BLaER1 treated with 17β-estradiol and CSF1 and Interleukin-3, amounts not matched to agents 10 nM and 100 nM (cell line): Measurements from ENCODE around the gene POLR2A.
"Not testable (repeated sequence)": the region's sequence is repeated elsewhere in the genome, so short reads cannot be mapped to it uniquely, and the experiment has no call there.

Experiments
- H3K27ac ChIP-seq, 11 experiments: shearing (Covaris generic); formaldehyde crosslinking; 2 replicates each; pipeline ENCODE4 v1.8.1; 2022
- H3K27me3 ChIP-seq, 11 experiments: shearing (Covaris generic); formaldehyde crosslinking; 2 replicates each; pipeline ENCODE4 v1.8.1; 2022
- H3K36me3 ChIP-seq, 11 experiments: shearing (Covaris generic); formaldehyde crosslinking; 2 replicates each; pipeline ENCODE4 v1.8.1; 2022
- H3K4me1 ChIP-seq, 10 experiments: shearing (Covaris generic); formaldehyde crosslinking; 2 replicates each; pipeline ENCODE4 v1.8.1; 2022
- H3K4me2 ChIP-seq, 11 experiments: shearing (Covaris generic); formaldehyde crosslinking; 2 replicates each; pipeline ENCODE4 v1.8.1; 2022
- H3K4me3 ChIP-seq, 10 experiments: shearing (Covaris generic); formaldehyde crosslinking; 2 replicates each; pipeline ENCODE4 v1.8.1; 2022
- H3K9ac ChIP-seq, 11 experiments: shearing (Covaris generic); formaldehyde crosslinking; 2 replicates each; pipeline ENCODE4 v1.8.1; 2022
- H3K9me3 ChIP-seq, 11 experiments: shearing (Covaris generic); formaldehyde crosslinking; replicated peaks in 1 of 11; 2 replicates each; pipeline ENCODE4 v1.8.1; 2022
- H4K20me1 ChIP-seq, 11 experiments: shearing (Covaris generic); formaldehyde crosslinking; 2 replicates each; pipeline ENCODE4 v1.8.1; 2022
- Cebpa-rat ChIP-seq, 11 experiments: shearing (Covaris generic); IDR thresholded peaks; 2 replicates each; pipeline ENCODE4 v1.8.1; 2022

Gene POLR2A

GRCh38 chr17:7471729-7472128 is 12.4 kb upstream of the POLR2A start:
- Histone ChIP-seq H3K36me3 (peaks cover 2 to 31% (median 19%) of the 10 kb centered on the region in 11 experiments; a peak in 20 of 22 replicates), H4K20me1 (peaks cover 17 to 97% (median 43%) of the 10 kb centered on the region in 11 experiments; a peak in 18 of 22 replicates), H3K27ac (peak overlapping the region in 3 of 11 experiments; percentile 2 to 26 (median 23); a peak in 1 of 22 replicates), H3K4me3 (no peak overlapping the region), H3K9me3 (no peaks in the 10 kb centered on the region), H3K27me3 (no peaks in the 10 kb centered on the region), H3K4me1 (peaks cover 41 to 56% (median 51%) of the 10 kb centered on the region in 10 experiments), H3K9ac (0 out of 22 replicates have a peak overlapping the region, but pooled peaks of 3 of the 11 experiments have one; percentile 1 to 26 (median 2)), H3K4me2 (peak overlapping the region; percentile 6 to 64 (median 50); a peak in 19 of 22 replicates)
- TF ChIP-seq Cebpa-rat (IDR thresholded peaks at IDR 0.05), result no peak

GRCh38 chr17:7474767-7475166 is 9.4 kb upstream of the POLR2A start:
- H4K20me1 ChIP-seq, result peaks cover 35 to 87% (median 61%) of the 10 kb centered on the region in 11 experiments; a peak in 20 of 22 replicates
- not testable (repeated sequence) for H3K9ac ChIP-seq, H3K27me3 ChIP-seq, H3K27ac ChIP-seq, H3K4me3 ChIP-seq, H3K9me3 ChIP-seq
- H3K4me2 ChIP-seq, result peak overlapping the region in 5 of 11 experiments; percentile 3 to 95 (median 88); a peak in 4 of 22 replicates
- peaks cover 0 to 19% (median 9%) of the 10 kb centered on the region in 11 experiments; a peak in 8 of 22 replicates for H3K36me3 ChIP-seq
- H3K4me1 ChIP-seq, result peaks cover 45 to 61% (median 55%) of the 10 kb centered on the region in 10 experiments

GRCh38 chr17:7475764-7476422 is 8.3 kb upstream of the POLR2A start:
- no peak for TF ChIP-seq Cebpa-rat (IDR thresholded peaks at IDR 0.05)
- no peaks in the 10 kb centered on the region for H3K27me3 ChIP-seq
- no peaks in the 10 kb centered on the region for H3K9me3 ChIP-seq
- H3K4me2 ChIP-seq, result peak overlapping the region; percentile 88 to 96 (median 95); a peak in 20 of 22 replicates
- H3K27ac ChIP-seq, result peak overlapping the region in 6 of 11 experiments; percentile 10 to 32 (median 17); a peak in 8 of 22 replicates
- no peak overlapping the region for H3K4me3 ChIP-seq
- peaks cover 56 to 72% (median 66%) of the 10 kb centered on the region in 10 experiments for H3K4me1 ChIP-seq
- peaks cover 0 to 19% (median 7%) of the 10 kb centered on the region in 11 experiments; a peak in 7 of 22 replicates for H3K36me3 ChIP-seq
- H3K9ac ChIP-seq, result peak overlapping the region in 5 of 11 experiments; percentile 3 to 99 (median 25); a peak in 2 of 22 replicates
- H4K20me1 ChIP-seq, result peaks cover 31 to 76% (median 59%) of the 10 kb centered on the region in 11 experiments; a peak in 20 of 22 replicates

- Histone ChIP-seq H3K9me3 (no peaks in the 10 kb centered on the region), H3K4me1 (peaks cover 61 to 74% (median 70%) of the 10 kb centered on the region in 10 experiments), H3K27ac (peak overlapping the region in 5 of 11 experiments; percentile 10 to 25 (median 14); a peak in 4 of 22 replicates), H3K4me3 (no peak overlapping the region; a peak in 1 of 20 replicates), H4K20me1 (peaks cover 31 to 70% (median 53%) of the 10 kb centered on the region in 11 experiments; a peak in 20 of 22 replicates), H3K4me2 (peak overlapping the region; percentile 88 to 96 (median 95); a peak in 21 of 22 replicates), H3K36me3 (peaks cover 0 to 19% (median 7%) of the 10 kb centered on the region in 11 experiments; a peak in 7 of 22 replicates), H3K27me3 (no peaks in the 10 kb centered on the region), H3K9ac (peak overlapping the region in 4 of 11 experiments; percentile 3 to 99 (median 50); a peak in 3 of 22 replicates)
- TF ChIP-seq Cebpa-rat (IDR thresholded peaks at IDR 0.05), result no peak
Observed at GRCh38 chr17:7476494-7476893, 7.7 kb upstream of the POLR2A start.

GRCh38 chr17:7476951-7477350 is 7.2 kb upstream of the POLR2A start:
- Histone ChIP-seq H3K4me2 (peak overlapping the region; percentile 88 to 96 (median 95)), H3K4me3 (peak overlapping the region in 3 of 10 experiments; percentile 94 to 97 (median 96); a peak in 6 of 20 replicates), H3K36me3 (peaks cover 0 to 19% (median 7%) of the 10 kb centered on the region in 11 experiments; a peak in 7 of 22 replicates), H3K27me3 (no peaks in the 10 kb centered on the region), H3K9me3 (no peaks in the 10 kb centered on the region), H3K27ac (peak overlapping the region in 2 of 11 experiments; percentile 40 to 93; a peak in 2 of 22 replicates), H3K9ac (peak overlapping the region in 8 of 11 experiments; percentile 91 to 99 (median 95); a peak in 7 of 22 replicates), H3K4me1 (peaks cover 61 to 74% (median 70%) of the 10 kb centered on the region in 10 experiments), H4K20me1 (peaks cover 31 to 65% (median 48%) of the 10 kb centered on the region in 11 experiments; a peak in 19 of 22 replicates)
- no peak for TF ChIP-seq Cebpa-rat (IDR thresholded peaks at IDR 0.05)

- no peaks in the 10 kb centered on the region for H3K9me3 ChIP-seq
- peaks cover 0 to 19% (median 7%) of the 10 kb centered on the region in 11 experiments; a peak in 7 of 22 replicates for H3K36me3 ChIP-seq
- H4K20me1 ChIP-seq, result peaks cover 31 to 58% (median 47%) of the 10 kb centered on the region in 11 experiments; a peak in 19 of 22 replicates
- H3K27ac ChIP-seq, result peak overlapping the region in 8 of 11 experiments; percentile 17 to 97 (median 92); a peak in 14 of 22 replicates
- peak overlapping the region; percentile 84 to 97 (median 92); a peak in 19 of 20 replicates for H3K4me3 ChIP-seq
- no peak for TF ChIP-seq Cebpa-rat (IDR thresholded peaks at IDR 0.05)
- no peaks in the 10 kb centered on the region for H3K27me3 ChIP-seq
- peak overlapping the region; percentile 88 to 96 (median 95) for H3K4me2 ChIP-seq
- H3K4me1 ChIP-seq, result peaks cover 61 to 74% (median 70%) of the 10 kb centered on the region in 10 experiments
- peak overlapping the region; percentile 91 to 99 (median 95); a peak in 21 of 22 replicates for H3K9ac ChIP-seq
Observed at GRCh38 chr17:7477392-7478275, 6.5 kb upstream of the POLR2A start.

- H3K4me2 ChIP-seq, result peak overlapping the region; percentile 88 to 96 (median 95)
- no peaks in the 10 kb centered on the region for H3K27me3 ChIP-seq
- peak overlapping the region; percentile 84 to 97 (median 92) for H3K4me3 ChIP-seq
- peaks cover 67 to 78% (median 71%) of the 10 kb centered on the region in 10 experiments for H3K4me1 ChIP-seq
- peaks cover 0 to 19% (median 4%) of the 10 kb centered on the region in 11 experiments; a peak in 7 of 22 replicates for H3K36me3 ChIP-seq
- peak overlapping the region; percentile 91 to 99 (median 95) for H3K9ac ChIP-seq
- no peaks in the 10 kb centered on the region for H3K9me3 ChIP-seq
- peak overlapping the region; percentile 91 to 97 (median 93) for H3K27ac ChIP-seq
- no peak for TF ChIP-seq Cebpa-rat (IDR thresholded peaks at IDR 0.05)
- H4K20me1 ChIP-seq, result peaks cover 31 to 52% (median 44%) of the 10 kb centered on the region in 11 experiments; a peak in 19 of 22 replicates
Observed at GRCh38 chr17:7478276-7479212, 5.6 kb upstream of the POLR2A start.
